ENCODE results near the gene CSMD2. TPM values are rescaled to one million over a fixed set of nuclear protein-coding genes. Genes with fewer than 3 reads are reported as not detected.

CSMD2 gene
- polyA plus RNA-seq, 1 experiment, result 1.8 TPM

- ChIA-PET CTCF (interaction anchor here (1.4 kb wide), 1 partner anchor 136 kb away, joined by 3 read pairs; no protein-coding TSS in a partner anchor), POLR2A (no interaction called here)
- Histone ChIP-seq H3K4me3 (ENCODE audit: low read depth, low read length) (no peak overlapping the region), H3K27me3 (ENCODE audit: control insufficient read depth, insufficient read depth, low read length) (no peaks in the 10 kb centered on the region), H3K36me3 (ENCODE audit: control insufficient read depth, insufficient read depth, low read length) (peaks cover 5% of the 10 kb centered on the region)
- no peak for DNase-seq (ENCODE audit: low read depth)
- no peak for TF ChIP-seq CTCF (IDR thresholded peaks at IDR 0.05; ENCODE audit: insufficient read depth, low read depth, low read length)
Observed at GRCh38 chr1:33477451-33477850, 687.6 kb downstream of the CSMD2 start.

GRCh38 chr1:33473900-33474299 lies 691.1 kb downstream of the CSMD2 start:
- no peaks in the 10 kb centered on the region for H3K27me3 ChIP-seq (ENCODE audit: control insufficient read depth, insufficient read depth, low read length)
- no peak for DNase-seq (ENCODE audit: low read depth)
- H3K36me3 ChIP-seq (ENCODE audit: control insufficient read depth, insufficient read depth, low read length), result no peaks in the 10 kb centered on the region; the same call in 1 of the 2 replicates
- no peak for TF ChIP-seq CTCF (IDR thresholded peaks at IDR 0.05; ENCODE audit: insufficient read depth, low read depth, low read length)
- CTCF ChIA-PET, result interaction anchor here (0.9 to 1.1 kb wide), 3 partner anchors 15 to 161 kb away, joined by 3 to 4 read pairs (median 3); no protein-coding TSS in a partner anchor
- H3K4me3 ChIP-seq (ENCODE audit: low read depth, low read length), result no peak overlapping the region
- POLR2A ChIA-PET, result no interaction called here

GRCh38 chr1:33472269-33472980 lies 692.6 kb downstream of the CSMD2 start, which contains the start of gene ZSCAN20:
Gene ZSCAN20 (plus strand): TSS chr1:33472645. CDS start chr1:33479289, 6,644 bp downstream.
- DNase-seq (ENCODE audit: low read depth), result peak; percentile 94
- Histone ChIP-seq H3K27me3 (ENCODE audit: control insufficient read depth, insufficient read depth, low read length) (no peaks in the 10 kb centered on the region), H3K4me3 (ENCODE audit: low read depth, low read length) (peak within 1 kb of the TSS; percentile 66), H3K36me3 (ENCODE audit: control insufficient read depth, insufficient read depth, low read length) (no peaks in the 10 kb centered on the region)
- ChIA-PET POLR2A (no interaction called here), CTCF (interaction anchor here (0.7 to 6.7 kb wide), 17 partner anchors 9 to 378 kb away, joined by 3 to 104 read pairs (median 5); no protein-coding TSS in a partner anchor)
- no peak for TF ChIP-seq CTCF (IDR thresholded peaks at IDR 0.05; ENCODE audit: insufficient read depth, low read depth, low read length)

- H3K36me3 ChIP-seq (ENCODE audit: control insufficient read depth, insufficient read depth, low read length), result no peaks in the 10 kb centered on the region
- no peaks in the 10 kb centered on the region for H3K27me3 ChIP-seq (ENCODE audit: control insufficient read depth, insufficient read depth, low read length)
- no peak overlapping the region for H3K4me3 ChIP-seq (ENCODE audit: low read depth, low read length)
- ChIA-PET CTCF (interaction anchor here (0.6 to 6.7 kb wide), 36 partner anchors 9 to 377 kb away, joined by 3 to 104 read pairs (median 4); no protein-coding TSS in a partner anchor), POLR2A (no interaction called here)
- no peak for DNase-seq (ENCODE audit: low read depth)
- TF ChIP-seq CTCF (IDR thresholded peaks at IDR 0.05; ENCODE audit: insufficient read depth, low read depth, low read length), result no peak
Observed at GRCh38 chr1:33471416-33471815, 693.6 kb downstream of the CSMD2 start.

GRCh38 chr1:33470495-33471012 lies 694.5 kb downstream of the CSMD2 start:
- POLR2A ChIA-PET, result no interaction called here
- no peak overlapping the region for H3K4me3 ChIP-seq (ENCODE audit: low read depth, low read length)
- peak; percentile 88 for TF ChIP-seq CTCF (IDR thresholded peaks at IDR 0.05; ENCODE audit: insufficient read depth, low read depth, low read length)
- no peaks in the 10 kb centered on the region for H3K36me3 ChIP-seq (ENCODE audit: control insufficient read depth, insufficient read depth, low read length)
- H3K27me3 ChIP-seq (ENCODE audit: control insufficient read depth, insufficient read depth, low read length), result no peaks in the 10 kb centered on the region
- CTCF ChIA-PET, result interaction anchor here (0.6 to 6.7 kb wide), 35 partner anchors 11 to 376 kb away, joined by 3 to 104 read pairs (median 4); no protein-coding TSS in a partner anchor
- DNase-seq (ENCODE audit: low read depth), result peak; percentile 61

Measured in BJ (cell line).